Ovary (tissue), 9 donors: ENCODE data around the gene SNAP47. TPM values are rescaled to one million over a fixed set of nuclear protein-coding genes. Genes with fewer than 3 reads are reported as not detected.

Experiments
- DNase-seq, 5 donors: peaks; one replicate each; pipeline ENCODE4 v3.0.0-alpha.2; 2019 to 2020
- H3K27ac ChIP-seq, 2 donors: fragments of 200-600 bp; one replicate each; pipeline versions ENCODE4 v1.5.1 to v1.8.0; 2019 to 2022
- H3K27me3 ChIP-seq: fragments of 200-600 bp; one replicate; pipeline ENCODE4 v1.8.0; 2022
- H3K36me3 ChIP-seq: fragments of 200-600 bp; sonication (generic); one replicate; pipeline ENCODE4 v1.5.1; 2019
- H3K4me1 ChIP-seq: one replicate; pipeline ENCODE4 v1.8.1; 2013; ENCODE audit warnings: mild to moderate bottlenecking, moderate library complexity; ENCODE audit not compliant: insufficient read depth
- H3K4me3 ChIP-seq: fragments of 200-600 bp; sonication (generic); one replicate; pipeline ENCODE4 v1.5.1; 2017
- H3K9me3 ChIP-seq, 2 donors: fragments of 200-600 bp in 1 of 2; sonication (generic) in 1 of 2; one replicate each; pipeline versions ENCODE4 v1.5.1 to v1.8.1; 2013 to 2019; ENCODE audit warnings: mild to moderate bottlenecking in 1 of 2, moderate library complexity in 1 of 2
- CTCF ChIP-seq, 3 donors: fragments of 450-650 bp in 2 of 3; fragments of 200-600 bp in 1 of 3; IDR thresholded peaks; one replicate each; pipeline versions ENCODE4 v1.5.1 to v1.8.0; 2016 to 2022; ENCODE audit warnings: antibody characterized with exemption in 3 of 3, mild to moderate bottlenecking in 1 of 3
- EP300 ChIP-seq: sonication (generic); formaldehyde crosslinking; IDR thresholded peaks from one replicate; pipeline ENCODE4 v1.6.1; 2017; ENCODE audit warnings: antibody characterized with exemption
- POLR2A ChIP-seq: fragments of 450-650 bp; IDR thresholded peaks from one replicate; pipeline ENCODE4 v1.6.1; 2017; ENCODE audit warnings: antibody characterized with exemption, mild to moderate bottlenecking, moderate library complexity
- WGBS, 3 donors: extraction: QIAGEN DNeasy Blood & Tissue Kit in 1 of 3; methylation state at CpG; one replicate each; pipeline versions ENCODE4 v1.1.5 to v1.1.7; 2013 to 2017; 5-methylcytosine and 5-hydroxymethylcytosine counted together
- intact Hi-C, 4 donors: fragments of 100-400 bp; cut with DNase I; formaldehyde crosslinking; loops; one replicate each; pipeline versions ENCODE4 v1.11.0 to v1.15.1; 2022 to 2023
- polyA plus RNA-seq, 2 donors: library from polyadenylated mRNA; stranded (reverse); fragments of 200-250 nt in 1 of 2; fragments of 350-450 nt in 1 of 2; fragmentation: Illumina TruSeq in 1 of 2; extraction: RNeasy Lipid Tissue Mini Kit (QIAGEN cat#74804) in 1 of 2; gene quantifications; one replicate each; pipeline ENCODE4 v1.2.3, GENCODE V29; 2013 to 2014
- total RNA-seq, 7 donors: library from RNA; depleted of rRNA in 2 of 7; stranded (reverse); fragments of >200 nt in 2 of 7; fragmentation: NEBNext Ultra II Directional in 3 of 7; extraction: Animal tissue kit (Norgen Biotek cat#: 25700) in 3 of 7; gene quantifications; one replicate each; pipeline versions ENCODE4 v1.1.0 to v1.2.4, GENCODE V29; 2016 to 2023
- donor health status: DM: no; HTN: no; CAD: no; lungs with moderate emphysema.
- donor health status: DM: no; HTN: no; CAD: no.
- donor health status: Bipolar disorder and iron deficiency.
- donor health status: DM: yes; HTN: yes; CAD: no.
- donor health status: DM: no; HTN: no; CAD: no.
- donor health status: DM: yes; HTN: yes; CAD: no.

The SNAP47 gene
- total and polyA plus RNA-seq, 9 donors: 43.5 to 135 (median 83.9) TPM

GRCh38 chr1:227729144-227729880 is 5.9 kb upstream of the SNAP47 start:
- no peaks in the 10 kb centered on the region for H3K9me3 ChIP-seq
- DNase-seq: peak in 3 of 5 donors; percentile 37 to 44 (median 42)
- H3K4me1 ChIP-seq: peaks cover 26% of the 10 kb centered on the region
- 45 to 58% (median 52%) methylated on average over 5 of the region's 5 CpGs for WGBS, 3 donors
- H3K36me3 ChIP-seq: no peaks in the 10 kb centered on the region
- peak overlapping the region; percentile 57 for H3K4me3 ChIP-seq
- H3K27ac ChIP-seq: peak overlapping the region; percentile 87 to 90
- intact Hi-C loops: loop anchor here in 1 of 4 donors (2.0 kb wide), 1 partner anchor 59 kb away; no protein-coding TSS in a partner anchor
- no peak for TF ChIP-seq CTCF (IDR thresholded peaks at IDR 0.05)
- TF ChIP-seq EP300: no peak
- H3K27me3 ChIP-seq: no peaks in the 10 kb centered on the region

GRCh38 chr1:227729881-227730629 is 5.2 kb upstream of the SNAP47 start:
- intact Hi-C loops: loop anchor here in 3 of 4 donors (2.0 to 10.0 kb wide), 3 partner anchors 59 to 217 kb away; partner anchors contain the start of gene WNT9A (in 3 of the 3)
- H3K4me3 ChIP-seq: no peak overlapping the region
- no peaks in the 10 kb centered on the region for H3K27me3 ChIP-seq
- H3K36me3 ChIP-seq: no peaks in the 10 kb centered on the region
- H3K4me1 ChIP-seq: peaks cover 26% of the 10 kb centered on the region
- DNase-seq: peak; percentile 62 to 83 (median 75)
- peak overlapping the region; percentile 87 to 90 for H3K27ac ChIP-seq
- no peaks in the 10 kb centered on the region for H3K9me3 ChIP-seq
- 31 to 32% (median 31%) methylated on average over 13 of the region's 13 CpGs for WGBS, 3 donors
- peak in 2 of 3 donors; percentile 68 to 75 for TF ChIP-seq CTCF (IDR thresholded peaks at IDR 0.05)
- no peak for TF ChIP-seq EP300

- DNase-seq: peak in 4 of 5 donors; percentile 61 to 74 (median 64)
- Histone ChIP-seq H3K27me3 (no peaks in the 10 kb centered on the region), H3K4me3 (no peak overlapping the region), H3K4me1 (peaks cover 26% of the 10 kb centered on the region), H3K36me3 (no peaks in the 10 kb centered on the region), H3K9me3 (no peaks in the 10 kb centered on the region), H3K27ac (peak overlapping the region; percentile 38 to 90)
- WGBS, 3 donors: 47 to 63% (median 53%) methylated on average over 15 to 16 of the region's 16 CpGs
- intact Hi-C loops: loop anchor here in 3 of 4 donors (5.0 to 10.0 kb wide), 2 partner anchors 214 to 217 kb away; partner anchors contain the start of gene WNT9A (in 3 of the 3)
- TF ChIP-seq EP300 (no peak), POLR2A (no peak), CTCF (IDR thresholded peaks at IDR 0.05) (peak in 1 of 3 donors; percentile 4)
Observed at GRCh38 chr1:227730630-227731151, 4.5 kb upstream of the SNAP47 start.

- H3K4me1 ChIP-seq: peaks cover 29% of the 10 kb centered on the region
- H3K27ac ChIP-seq: peak overlapping the region; percentile 38 to 90
- TF ChIP-seq EP300: no peak
- TF ChIP-seq CTCF (IDR thresholded peaks at IDR 0.05): no peak
- TF ChIP-seq POLR2A: no peak
- H3K27me3 ChIP-seq: no peaks in the 10 kb centered on the region
- H3K9me3 ChIP-seq: no peaks in the 10 kb centered on the region
- no peak overlapping the region for H3K4me3 ChIP-seq
- 25 to 54% (median 37%) methylated on average over 11 of the region's 11 CpGs for WGBS, 3 donors
- intact Hi-C loops: loop anchor here in 3 of 4 donors (5.0 to 10.0 kb wide), 2 partner anchors 214 to 216 kb away; partner anchors contain the start of gene WNT9A (in 3 of the 3)
- DNase-seq: peak; percentile 62 to 84 (median 75)
- no peaks in the 10 kb centered on the region for H3K36me3 ChIP-seq
Observed at GRCh38 chr1:227731241-227731677, 4.0 kb upstream of the SNAP47 start.
